Thyroid gland (tissue), 4 donors: ENCODE data around the gene ETHE1.

Experiments
- POLR2A ChIP-seq, 2 donors: fragments of 450-650 bp; IDR thresholded peaks; one replicate each; pipeline ENCODE4 v1.6.1; 2017; ENCODE audit warnings: antibody characterized with exemption in 2 of 2, mild to moderate bottlenecking in 2 of 2, moderate library complexity in 1 of 2
- TF ChIP-seq, protein P1 (sequence below), 6 experiments: fragments of 200-600 bp in 3 of 6; fragments of 450-650 bp in 3 of 6; sonication (generic) in 3 of 6; IDR thresholded peaks; one replicate each; pipeline ENCODE4 v1.5.1; 2016 to 2019; ENCODE audit warnings: antibody characterized with exemption in 6 of 6, mild to moderate bottlenecking in 2 of 6, inconsistent platforms in 1 of 6, moderate library complexity in 1 of 6

DNA sequence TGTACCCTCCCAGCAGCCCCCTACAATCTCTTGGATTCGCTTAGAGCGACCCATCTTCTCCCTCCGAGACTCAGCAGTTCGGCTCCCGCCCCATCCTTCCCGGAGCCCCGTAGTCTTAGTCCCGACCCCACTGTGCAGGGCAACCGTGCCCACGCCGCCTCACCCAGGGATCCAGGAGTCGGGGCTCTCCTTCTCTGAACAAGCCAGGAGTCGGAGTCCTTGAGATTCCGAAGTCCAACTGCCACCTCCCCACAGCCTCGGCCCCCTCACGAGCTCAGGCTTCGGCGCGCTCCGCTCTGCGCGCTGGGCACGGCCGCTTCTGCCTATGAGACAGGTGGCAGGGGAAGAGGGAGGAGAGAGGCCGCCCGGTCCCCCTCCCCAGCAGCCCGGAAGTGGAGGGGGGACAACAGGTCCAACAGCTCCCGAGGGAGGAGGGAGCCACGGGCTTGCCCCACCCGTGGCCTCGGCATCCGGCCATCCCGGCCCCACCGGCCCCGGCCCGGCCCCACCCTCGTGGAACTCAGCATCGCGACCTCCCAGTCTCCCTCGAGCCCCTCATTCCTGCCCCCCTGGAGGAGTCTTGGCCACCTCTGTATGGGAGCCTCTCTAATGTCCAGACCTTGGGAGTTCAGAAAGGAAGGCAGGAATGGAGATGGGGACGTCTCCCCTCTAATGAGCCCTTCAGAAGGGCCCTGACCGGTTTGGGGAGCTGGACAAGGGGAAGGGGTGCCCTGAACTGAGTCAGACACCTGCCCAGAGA, 22.4 kb downstream of the ETHE1 start, which contains the start of gene PHLDB3:
- TF ChIP-seq, protein P1, sequence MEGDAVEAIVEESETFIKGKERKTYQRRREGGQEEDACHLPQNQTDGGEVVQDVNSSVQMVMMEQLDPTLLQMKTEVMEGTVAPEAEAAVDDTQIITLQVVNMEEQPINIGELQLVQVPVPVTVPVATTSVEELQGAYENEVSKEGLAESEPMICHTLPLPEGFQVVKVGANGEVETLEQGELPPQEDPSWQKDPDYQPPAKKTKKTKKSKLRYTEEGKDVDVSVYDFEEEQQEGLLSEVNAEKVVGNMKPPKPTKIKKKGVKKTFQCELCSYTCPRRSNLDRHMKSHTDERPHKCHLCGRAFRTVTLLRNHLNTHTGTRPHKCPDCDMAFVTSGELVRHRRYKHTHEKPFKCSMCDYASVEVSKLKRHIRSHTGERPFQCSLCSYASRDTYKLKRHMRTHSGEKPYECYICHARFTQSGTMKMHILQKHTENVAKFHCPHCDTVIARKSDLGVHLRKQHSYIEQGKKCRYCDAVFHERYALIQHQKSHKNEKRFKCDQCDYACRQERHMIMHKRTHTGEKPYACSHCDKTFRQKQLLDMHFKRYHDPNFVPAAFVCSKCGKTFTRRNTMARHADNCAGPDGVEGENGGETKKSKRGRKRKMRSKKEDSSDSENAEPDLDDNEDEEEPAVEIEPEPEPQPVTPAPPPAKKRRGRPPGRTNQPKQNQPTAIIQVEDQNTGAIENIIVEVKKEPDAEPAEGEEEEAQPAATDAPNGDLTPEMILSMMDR (IDR thresholded peaks at IDR 0.05), result peak in 1 of 6 experiments; percentile 15
- no peak for TF ChIP-seq POLR2A (IDR thresholded peaks at IDR 0.05)
